GM21367 (cell line): ENCODE measurements around the gene CRACDL.

ENCODE experiments used
- ATAC-seq: cut with Tn5 transposase; IDR thresholded peaks from one replicate; pipeline ENCODE4 v1.9.1; 2021; ENCODE audit not compliant: unreplicated experiment

CRACDL gene

GRCh38 chr2:98805412-98806171, 130.4 kb downstream of the CRACDL start:
- no peak for ATAC-seq

GRCh38 chr2:98804736-98805135, 131.3 kb downstream of the CRACDL start:
- no peak for ATAC-seq

- ATAC-seq = no peak
These were observed 131.8 kb downstream of the CRACDL start for GRCh38 chr2:98804265-98804650.

- no peak for ATAC-seq
These were observed 132.4 kb downstream of the CRACDL start for GRCh38 chr2:98803405-98804264.

GRCh38 chr2:98802344-98802743, 133.7 kb downstream of the CRACDL start:
- ATAC-seq = no peak

- no peak for ATAC-seq
These were observed 134.1 kb downstream of the CRACDL start for GRCh38 chr2:98801921-98802321.

- ATAC-seq = no peak
These were observed 134.7 kb downstream of the CRACDL start for GRCh38 chr2:98801286-98801685.

GRCh38 chr2:98800330-98801064, 135.5 kb downstream of the CRACDL start:
- no peak for ATAC-seq

GRCh38 chr2:98799375-98800329, 136.4 kb downstream of the CRACDL start:
- ATAC-seq = no peak

- ATAC-seq = no peak
These were observed 139.1 kb downstream of the CRACDL start for GRCh38 chr2:98796775-98797544.

- no peak for ATAC-seq
These were observed 139.9 kb downstream of the CRACDL start for GRCh38 chr2:98795891-98796676.

GRCh38 chr2:98793897-98794830, 141.9 kb downstream of the CRACDL start:
- ATAC-seq = no peak

- no peak for ATAC-seq
These were observed 142.8 kb downstream of the CRACDL start for GRCh38 chr2:98793275-98793674.

GRCh38 chr2:98790221-98790620, 145.8 kb downstream of the CRACDL start:
- no peak for ATAC-seq

- ATAC-seq = no peak
These were observed 148.3 kb downstream of the CRACDL start for GRCh38 chr2:98787700-98788099.

GRCh38 chr2:98786179-98786578, 149.8 kb downstream of the CRACDL start:
- ATAC-seq = no peak

GRCh38 chr2:98782570-98782969, 153.5 kb downstream of the CRACDL start:
- no peak for ATAC-seq

- ATAC-seq = no peak
These were observed 154.2 kb downstream of the CRACDL start for GRCh38 chr2:98781822-98782221.
